H1 (cell line): ENCODE data around the gene SPATS1. TPM values are rescaled to one million over a fixed set of nuclear protein-coding genes. Genes with fewer than 3 reads are reported as not detected.

ENCODE experiments used
- BCL11A ChIP-seq, 2 experiments: IDR thresholded peaks; one replicate each; pipeline ENCODE4 v1.6.1; 2011; ENCODE audit warnings: low read depth in 2 of 2, low read length in 2 of 2, mild to moderate bottlenecking in 2 of 2
- CBX8 ChIP-seq: fragments of 300-800, 300-1000 bp; sonication (generic); IDR thresholded peaks from 2 replicates; pipeline ENCODE4 v1.7.1; 2016; ENCODE audit warnings: low read depth, low read length, borderline replicate concordance
- CTBP2 ChIP-seq: IDR thresholded peaks from 2 replicates; pipeline ENCODE4 v1.7.0; 2011; ENCODE audit warnings: borderline replicate concordance, mild to moderate bottlenecking, moderate library complexity, mixed read lengths, low read length; ENCODE audit not compliant: insufficient read depth, insufficient read length
- EP300 ChIP-seq, 2 experiments: IDR thresholded peaks; 1 replicate in 1 of 2; 2 replicates in 1 of 2; pipeline ENCODE4 v1.6.1; 2011 to 2012; ENCODE audit warnings: low read depth in 2 of 2, low read length in 2 of 2, mild to moderate bottlenecking in 2 of 2, borderline replicate concordance in 1 of 2, inconsistent platforms in 1 of 2, moderate library complexity in 1 of 2
- EZH2 ChIP-seq: fragments of 200-600 bp; sonication (generic); IDR thresholded peaks from 2 replicates; pipeline ENCODE4 v1.7.1; 2012; ENCODE audit warnings: low read depth, mild to moderate bottlenecking, moderate library complexity, low read length, inconsistent platforms; ENCODE audit not compliant: severe bottlenecking
- RBBP5 ChIP-seq: IDR thresholded peaks from 2 replicates; pipeline ENCODE4 v1.7.1; 2012; ENCODE audit warnings: low read depth, mild to moderate bottlenecking, inconsistent platforms, low read length, moderate library complexity, borderline replicate concordance
- SP2 ChIP-seq: IDR thresholded peaks from 2 replicates; pipeline ENCODE4 v1.6.1; 2012; ENCODE audit warnings: mild to moderate bottlenecking, low read length, inconsistent platforms
- TAF7 ChIP-seq: optimal IDR thresholded peaks from 2 replicates; pipeline ENCODE3; 2011; ENCODE audit warnings: low read depth, mild to moderate bottlenecking, inconsistent platforms, low read length, moderate library complexity, borderline replicate concordance
- polyA plus RNA-seq, 7 experiments: library from polyadenylated mRNA; depleted of rRNA in 3 of 7; stranded (reverse) in 5 of 7; unstranded in 2 of 7; fragments of >200 nt in 5 of 7; fragments of 200-250 nt in 2 of 7; gene quantifications; 1 replicate in 5 of 7; 2 replicates in 1 of 7; 4 replicates in 1 of 7; pipeline versions ENCODE4 v1.2.1 to v1.2.3, GENCODE V29; 2011 to 2013; ENCODE audit warnings: missing spikeins in 2 of 7, mixed read lengths in 2 of 7
- total RNA-seq: library from RNA; stranded (reverse); fragmentation: NEBNext Ultra II Directional; extraction: Animal tissue kit (Norgen Biotek cat#: 25700); gene quantifications from 2 replicates; pipeline ENCODE4 v1.2.1, GENCODE V29; 2021
- TF ChIP-seq, protein P1 (sequence below): fragments of 300-600 bp; sonication (generic); IDR thresholded peaks from 2 replicates; pipeline ENCODE4 v1.7.1; 2012; ENCODE audit warnings: low read length, moderate library complexity, mild to moderate bottlenecking, inconsistent platforms; ENCODE audit not compliant: insufficient replicate concordance
- TF ChIP-seq, protein P2 (sequence below): IDR thresholded peaks from 2 replicates; pipeline ENCODE4 v1.6.1; 2012; ENCODE audit warnings: inconsistent platforms

SPATS1 gene
- total and polyA plus RNA-seq, 2 of the 8 experiments (the other 6 are each of a cell fraction or from before 2014, with no cell fraction given), result not detected

DNA sequence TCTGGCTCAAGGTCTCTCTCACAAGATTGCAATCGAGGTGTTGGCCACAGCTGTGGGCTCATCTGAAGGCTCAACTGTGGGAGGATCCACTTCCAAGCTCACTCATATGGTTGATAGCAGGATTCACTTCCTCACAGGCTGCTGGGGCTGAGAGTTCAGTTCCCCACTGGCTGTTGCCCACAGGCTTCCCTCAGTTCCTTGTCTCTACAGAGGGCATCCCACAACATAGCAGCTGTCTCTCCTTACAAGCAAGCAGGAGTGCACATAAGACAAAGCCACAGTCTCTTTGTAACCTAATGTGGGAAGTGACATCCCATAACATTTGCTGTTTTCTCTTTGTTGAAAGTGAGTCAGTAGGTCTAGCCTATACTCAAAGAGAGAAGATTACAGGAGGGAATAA is 14.0 kb downstream of the SPATS1 start (continued):
- TF ChIP-seq, protein P1, sequence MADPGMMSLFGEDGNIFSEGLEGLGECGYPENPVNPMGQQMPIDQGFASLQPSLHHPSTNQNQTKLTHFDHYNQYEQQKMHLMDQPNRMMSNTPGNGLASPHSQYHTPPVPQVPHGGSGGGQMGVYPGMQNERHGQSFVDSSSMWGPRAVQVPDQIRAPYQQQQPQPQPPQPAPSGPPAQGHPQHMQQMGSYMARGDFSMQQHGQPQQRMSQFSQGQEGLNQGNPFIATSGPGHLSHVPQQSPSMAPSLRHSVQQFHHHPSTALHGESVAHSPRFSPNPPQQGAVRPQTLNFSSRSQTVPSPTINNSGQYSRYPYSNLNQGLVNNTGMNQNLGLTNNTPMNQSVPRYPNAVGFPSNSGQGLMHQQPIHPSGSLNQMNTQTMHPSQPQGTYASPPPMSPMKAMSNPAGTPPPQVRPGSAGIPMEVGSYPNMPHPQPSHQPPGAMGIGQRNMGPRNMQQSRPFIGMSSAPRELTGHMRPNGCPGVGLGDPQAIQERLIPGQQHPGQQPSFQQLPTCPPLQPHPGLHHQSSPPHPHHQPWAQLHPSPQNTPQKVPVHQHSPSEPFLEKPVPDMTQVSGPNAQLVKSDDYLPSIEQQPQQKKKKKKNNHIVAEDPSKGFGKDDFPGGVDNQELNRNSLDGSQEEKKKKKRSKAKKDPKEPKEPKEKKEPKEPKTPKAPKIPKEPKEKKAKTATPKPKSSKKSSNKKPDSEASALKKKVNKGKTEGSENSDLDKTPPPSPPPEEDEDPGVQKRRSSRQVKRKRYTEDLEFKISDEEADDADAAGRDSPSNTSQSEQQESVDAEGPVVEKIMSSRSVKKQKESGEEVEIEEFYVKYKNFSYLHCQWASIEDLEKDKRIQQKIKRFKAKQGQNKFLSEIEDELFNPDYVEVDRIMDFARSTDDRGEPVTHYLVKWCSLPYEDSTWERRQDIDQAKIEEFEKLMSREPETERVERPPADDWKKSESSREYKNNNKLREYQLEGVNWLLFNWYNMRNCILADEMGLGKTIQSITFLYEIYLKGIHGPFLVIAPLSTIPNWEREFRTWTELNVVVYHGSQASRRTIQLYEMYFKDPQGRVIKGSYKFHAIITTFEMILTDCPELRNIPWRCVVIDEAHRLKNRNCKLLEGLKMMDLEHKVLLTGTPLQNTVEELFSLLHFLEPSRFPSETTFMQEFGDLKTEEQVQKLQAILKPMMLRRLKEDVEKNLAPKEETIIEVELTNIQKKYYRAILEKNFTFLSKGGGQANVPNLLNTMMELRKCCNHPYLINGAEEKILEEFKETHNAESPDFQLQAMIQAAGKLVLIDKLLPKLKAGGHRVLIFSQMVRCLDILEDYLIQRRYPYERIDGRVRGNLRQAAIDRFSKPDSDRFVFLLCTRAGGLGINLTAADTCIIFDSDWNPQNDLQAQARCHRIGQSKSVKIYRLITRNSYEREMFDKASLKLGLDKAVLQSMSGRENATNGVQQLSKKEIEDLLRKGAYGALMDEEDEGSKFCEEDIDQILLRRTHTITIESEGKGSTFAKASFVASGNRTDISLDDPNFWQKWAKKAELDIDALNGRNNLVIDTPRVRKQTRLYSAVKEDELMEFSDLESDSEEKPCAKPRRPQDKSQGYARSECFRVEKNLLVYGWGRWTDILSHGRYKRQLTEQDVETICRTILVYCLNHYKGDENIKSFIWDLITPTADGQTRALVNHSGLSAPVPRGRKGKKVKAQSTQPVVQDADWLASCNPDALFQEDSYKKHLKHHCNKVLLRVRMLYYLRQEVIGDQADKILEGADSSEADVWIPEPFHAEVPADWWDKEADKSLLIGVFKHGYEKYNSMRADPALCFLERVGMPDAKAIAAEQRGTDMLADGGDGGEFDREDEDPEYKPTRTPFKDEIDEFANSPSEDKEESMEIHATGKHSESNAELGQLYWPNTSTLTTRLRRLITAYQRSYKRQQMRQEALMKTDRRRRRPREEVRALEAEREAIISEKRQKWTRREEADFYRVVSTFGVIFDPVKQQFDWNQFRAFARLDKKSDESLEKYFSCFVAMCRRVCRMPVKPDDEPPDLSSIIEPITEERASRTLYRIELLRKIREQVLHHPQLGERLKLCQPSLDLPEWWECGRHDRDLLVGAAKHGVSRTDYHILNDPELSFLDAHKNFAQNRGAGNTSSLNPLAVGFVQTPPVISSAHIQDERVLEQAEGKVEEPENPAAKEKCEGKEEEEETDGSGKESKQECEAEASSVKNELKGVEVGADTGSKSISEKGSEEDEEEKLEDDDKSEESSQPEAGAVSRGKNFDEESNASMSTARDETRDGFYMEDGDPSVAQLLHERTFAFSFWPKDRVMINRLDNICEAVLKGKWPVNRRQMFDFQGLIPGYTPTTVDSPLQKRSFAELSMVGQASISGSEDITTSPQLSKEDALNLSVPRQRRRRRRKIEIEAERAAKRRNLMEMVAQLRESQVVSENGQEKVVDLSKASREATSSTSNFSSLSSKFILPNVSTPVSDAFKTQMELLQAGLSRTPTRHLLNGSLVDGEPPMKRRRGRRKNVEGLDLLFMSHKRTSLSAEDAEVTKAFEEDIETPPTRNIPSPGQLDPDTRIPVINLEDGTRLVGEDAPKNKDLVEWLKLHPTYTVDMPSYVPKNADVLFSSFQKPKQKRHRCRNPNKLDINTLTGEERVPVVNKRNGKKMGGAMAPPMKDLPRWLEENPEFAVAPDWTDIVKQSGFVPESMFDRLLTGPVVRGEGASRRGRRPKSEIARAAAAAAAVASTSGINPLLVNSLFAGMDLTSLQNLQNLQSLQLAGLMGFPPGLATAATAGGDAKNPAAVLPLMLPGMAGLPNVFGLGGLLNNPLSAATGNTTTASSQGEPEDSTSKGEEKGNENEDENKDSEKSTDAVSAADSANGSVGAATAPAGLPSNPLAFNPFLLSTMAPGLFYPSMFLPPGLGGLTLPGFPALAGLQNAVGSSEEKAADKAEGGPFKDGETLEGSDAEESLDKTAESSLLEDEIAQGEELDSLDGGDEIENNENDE, result no peak
- TF ChIP-seq, protein P2, sequence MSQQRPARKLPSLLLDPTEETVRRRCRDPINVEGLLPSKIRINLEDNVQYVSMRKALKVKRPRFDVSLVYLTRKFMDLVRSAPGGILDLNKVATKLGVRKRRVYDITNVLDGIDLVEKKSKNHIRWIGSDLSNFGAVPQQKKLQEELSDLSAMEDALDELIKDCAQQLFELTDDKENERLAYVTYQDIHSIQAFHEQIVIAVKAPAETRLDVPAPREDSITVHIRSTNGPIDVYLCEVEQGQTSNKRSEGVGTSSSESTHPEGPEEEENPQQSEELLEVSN, result no peak
- TF ChIP-seq BCL11A (IDR thresholded peaks at IDR 0.05; ENCODE audit: low read depth in 2 of 2, low read length in 2 of 2) (no peak), RBBP5 (no peak), EP300 (IDR thresholded peaks at IDR 0.05; ENCODE audit: borderline replicate concordance in 1 of 2, low read depth in 2 of 2, low read length in 2 of 2) (no peak), SP2 (no peak), TAF7 (no peak), EZH2 (no peak), CTBP2 (no peak), CBX8 (no peak)
